Activated gamma-delta T cell treated with anti-CD3 and anti-CD28 coated beads, Interleukin-2, amount 50 U/mL, for 16 hours (primary cell): ENCODE results near the gene ART5.

ENCODE experiments used
- DNase-seq: peaks from one replicate; pipeline ENCODE4 v3.0.0-alpha.2; 2020; ENCODE audit warnings: low read depth

Gene ART5, protein sequence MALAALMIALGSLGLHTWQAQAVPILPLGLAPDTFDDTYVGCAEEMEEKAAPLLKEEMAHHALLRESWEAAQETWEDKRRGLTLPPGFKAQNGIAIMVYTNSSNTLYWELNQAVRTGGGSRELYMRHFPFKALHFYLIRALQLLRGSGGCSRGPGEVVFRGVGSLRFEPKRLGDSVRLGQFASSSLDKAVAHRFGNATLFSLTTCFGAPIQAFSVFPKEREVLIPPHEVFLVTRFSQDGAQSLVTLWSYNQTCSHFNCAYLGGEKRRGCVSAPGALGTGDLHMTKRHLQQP

DNA sequence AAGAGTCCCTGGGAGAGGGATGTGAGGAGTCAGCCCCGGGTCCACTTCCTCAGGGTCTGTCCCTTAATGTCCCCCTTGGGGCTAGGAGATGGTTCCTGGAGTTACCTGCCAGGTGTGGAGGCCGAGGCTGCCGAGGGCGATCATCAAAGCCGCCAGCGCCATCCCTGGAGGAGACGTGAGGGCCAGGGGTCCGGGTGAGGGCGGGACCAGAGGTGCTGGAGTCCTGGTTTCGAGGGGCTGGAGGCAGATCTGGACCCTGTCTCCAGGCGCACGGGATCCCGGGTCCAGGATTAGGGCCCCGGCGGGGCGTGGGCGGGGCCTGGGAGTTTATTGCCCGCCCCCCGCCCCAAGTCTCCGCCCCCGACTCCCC is at the start of gene ART5:
ART5 (minus strand) TSS at position 292 of the 370 bp plus-strand sequence; CDS start at position 162, 130 bp downstream.
- no peak for DNase-seq

DNA sequence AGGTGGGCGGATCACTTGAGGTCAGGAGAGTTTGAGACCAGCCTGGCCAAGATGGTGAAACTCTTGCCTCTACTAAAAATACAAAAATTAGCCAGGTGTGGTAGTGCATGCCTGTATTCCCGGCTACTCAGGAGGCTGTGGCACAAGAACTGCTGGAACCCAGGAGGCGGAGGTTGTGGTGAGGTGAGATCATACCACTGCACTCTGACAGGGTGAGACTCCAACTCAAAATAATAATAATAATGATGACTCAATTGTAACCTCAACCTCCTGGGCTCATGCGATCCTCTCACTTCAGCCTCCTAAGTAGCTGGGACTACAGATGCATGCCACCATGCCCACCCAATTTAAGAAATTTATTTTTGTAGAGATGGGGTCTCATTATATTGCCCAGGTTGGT is 45.0 kb upstream of the ART5 start:
- DNase-seq, result no peak

DNA sequence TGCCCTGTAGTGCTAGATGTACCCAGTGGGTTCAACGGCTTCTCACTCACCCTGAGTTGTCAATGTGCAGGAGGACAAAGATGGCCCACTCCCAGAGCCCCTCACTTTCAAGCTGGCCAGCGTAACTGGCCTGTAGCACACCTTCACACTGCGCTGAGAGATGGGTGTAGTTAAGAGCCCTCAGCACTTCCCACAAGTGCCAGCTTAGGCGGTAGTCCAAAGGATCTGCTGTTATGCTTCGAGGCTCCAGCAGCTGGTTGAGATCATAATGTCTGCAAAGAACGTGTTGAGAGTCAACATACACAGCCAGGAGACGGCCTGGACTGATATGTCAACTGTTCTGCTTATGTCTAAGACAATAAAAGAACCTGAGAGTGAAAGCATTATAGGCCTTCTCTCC is 44.1 kb upstream of the ART5 start:
- no peak for DNase-seq

DNA sequence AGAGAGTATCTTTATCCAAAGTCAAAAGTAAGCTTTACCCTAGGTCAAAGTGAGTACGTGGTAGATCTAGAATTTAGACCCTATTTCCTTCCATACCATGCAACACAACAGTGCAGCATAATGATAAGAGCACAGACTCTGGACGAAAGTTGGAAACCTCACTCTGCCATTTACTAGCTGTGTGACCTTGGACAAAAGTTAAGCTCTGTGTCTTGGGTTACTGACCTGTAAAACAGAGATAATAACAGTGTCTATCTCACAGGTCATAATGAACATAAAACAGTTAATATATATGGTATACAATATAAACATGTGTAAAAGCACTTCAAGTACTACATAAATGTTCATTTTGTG is 43.0 kb upstream of the ART5 start:
- no peak for DNase-seq

DNA sequence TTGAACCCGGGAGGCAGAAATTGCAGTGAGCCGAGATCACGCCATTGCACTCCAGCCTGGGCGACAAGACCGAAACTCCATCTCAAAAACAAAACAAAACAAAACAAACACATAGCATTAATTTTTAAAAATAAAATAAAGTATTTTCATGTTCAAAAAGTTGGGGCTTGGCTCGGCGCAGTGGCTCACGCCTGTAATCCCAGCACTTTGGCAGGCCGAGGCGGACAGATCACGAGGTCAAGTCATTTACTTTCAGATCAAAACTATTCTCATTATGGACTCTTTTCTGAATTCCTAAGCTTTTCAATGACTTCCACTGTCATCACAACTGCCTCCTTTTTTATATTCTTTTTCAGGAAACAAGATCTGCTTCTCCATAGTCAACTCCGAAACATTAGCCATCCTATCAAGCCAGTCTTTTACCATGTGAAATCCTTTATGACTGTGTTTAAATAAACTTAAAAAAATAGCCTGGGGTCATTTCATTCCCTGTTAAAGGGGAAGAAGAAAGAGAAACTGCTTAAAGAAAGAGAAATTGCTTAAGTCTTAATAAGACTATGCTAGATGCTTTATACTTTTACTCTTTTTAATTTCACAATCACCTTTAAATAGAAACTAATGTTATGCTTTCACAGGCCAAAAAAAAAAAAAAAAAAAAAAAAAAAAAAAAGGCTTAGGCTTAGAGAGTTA is 42.5 kb upstream of the ART5 start:
- DNase-seq, result no peak

DNA sequence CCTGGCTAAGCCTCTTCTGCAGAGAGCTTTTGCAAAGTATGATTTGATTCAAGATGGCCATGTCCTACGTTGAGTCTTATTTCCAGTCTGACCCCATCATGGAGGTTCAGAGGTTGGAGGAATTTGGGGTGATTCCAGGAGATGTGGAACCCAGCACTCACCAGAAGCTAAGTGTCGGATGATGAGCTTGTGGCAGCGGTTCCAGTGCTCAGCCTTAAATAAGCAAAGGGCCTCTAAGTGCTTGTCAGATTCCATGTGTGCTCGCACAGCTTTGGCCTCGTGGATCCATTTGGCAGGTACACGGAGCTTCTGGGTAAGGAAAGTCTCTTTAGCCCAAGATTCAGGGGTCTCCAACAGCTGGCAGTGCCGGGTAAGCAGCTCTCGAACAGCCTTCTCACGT is 41.2 kb upstream of the ART5 start:
- DNase-seq, result no peak

DNA sequence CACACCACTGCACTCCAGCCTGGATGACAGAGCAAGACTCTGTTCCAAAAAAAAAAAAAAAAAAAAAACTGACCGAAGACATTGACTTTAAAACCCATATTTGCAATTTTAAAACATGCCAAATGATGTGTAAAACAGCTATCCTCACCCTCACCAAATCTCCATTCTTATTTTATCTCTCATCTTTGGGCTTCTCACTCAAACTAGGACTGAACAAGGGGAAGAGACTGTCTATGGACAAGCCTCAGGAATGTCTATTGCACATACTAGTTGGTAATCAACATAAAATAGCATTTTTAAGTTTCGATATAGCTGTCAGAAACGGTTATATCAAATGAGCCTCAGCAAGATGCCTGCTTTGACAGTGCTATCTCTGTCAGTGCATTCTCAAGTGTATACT is 37.3 kb upstream of the ART5 start:
- DNase-seq, result no peak

DNA sequence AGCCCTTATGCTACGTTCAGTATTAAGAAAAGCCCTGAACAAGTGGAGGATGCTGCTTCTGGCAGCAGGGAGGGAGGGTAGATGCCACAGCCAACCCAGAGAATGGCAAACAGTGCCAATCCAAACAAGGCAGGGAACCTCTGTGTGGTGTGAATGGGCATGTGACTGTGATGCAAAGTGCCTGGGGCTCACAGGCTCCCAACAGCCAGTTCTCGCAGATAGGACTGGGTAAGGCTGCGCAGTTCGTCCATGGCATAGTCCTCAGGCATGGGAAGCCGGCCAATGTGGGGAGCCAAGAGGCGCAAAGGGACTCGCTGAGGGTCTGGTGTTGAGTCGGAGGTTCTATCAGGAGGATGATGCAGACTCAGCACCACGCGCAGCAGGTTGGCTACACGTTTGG is 34.2 kb upstream of the ART5 start:
- no peak for DNase-seq

DNA sequence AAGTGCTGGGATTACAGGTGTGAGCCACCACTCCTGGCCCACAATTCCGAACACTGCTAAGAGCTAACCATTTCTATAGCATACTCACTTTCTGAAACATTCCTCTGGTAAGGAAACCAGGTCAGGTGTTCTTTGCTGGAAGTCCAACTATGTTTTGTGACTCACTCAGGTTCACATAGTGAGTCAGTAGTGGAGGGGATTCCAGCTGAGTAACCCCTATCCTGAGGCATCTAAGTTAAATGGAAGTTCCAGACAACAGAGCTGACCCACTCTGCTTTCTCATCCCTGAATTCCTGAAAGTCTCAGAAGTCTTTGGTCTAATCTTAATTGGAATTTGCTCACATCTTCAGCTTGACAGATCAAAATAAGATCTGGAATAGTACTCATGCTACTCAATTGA is 32.4 kb upstream of the ART5 start:
- DNase-seq, result no peak

DNA sequence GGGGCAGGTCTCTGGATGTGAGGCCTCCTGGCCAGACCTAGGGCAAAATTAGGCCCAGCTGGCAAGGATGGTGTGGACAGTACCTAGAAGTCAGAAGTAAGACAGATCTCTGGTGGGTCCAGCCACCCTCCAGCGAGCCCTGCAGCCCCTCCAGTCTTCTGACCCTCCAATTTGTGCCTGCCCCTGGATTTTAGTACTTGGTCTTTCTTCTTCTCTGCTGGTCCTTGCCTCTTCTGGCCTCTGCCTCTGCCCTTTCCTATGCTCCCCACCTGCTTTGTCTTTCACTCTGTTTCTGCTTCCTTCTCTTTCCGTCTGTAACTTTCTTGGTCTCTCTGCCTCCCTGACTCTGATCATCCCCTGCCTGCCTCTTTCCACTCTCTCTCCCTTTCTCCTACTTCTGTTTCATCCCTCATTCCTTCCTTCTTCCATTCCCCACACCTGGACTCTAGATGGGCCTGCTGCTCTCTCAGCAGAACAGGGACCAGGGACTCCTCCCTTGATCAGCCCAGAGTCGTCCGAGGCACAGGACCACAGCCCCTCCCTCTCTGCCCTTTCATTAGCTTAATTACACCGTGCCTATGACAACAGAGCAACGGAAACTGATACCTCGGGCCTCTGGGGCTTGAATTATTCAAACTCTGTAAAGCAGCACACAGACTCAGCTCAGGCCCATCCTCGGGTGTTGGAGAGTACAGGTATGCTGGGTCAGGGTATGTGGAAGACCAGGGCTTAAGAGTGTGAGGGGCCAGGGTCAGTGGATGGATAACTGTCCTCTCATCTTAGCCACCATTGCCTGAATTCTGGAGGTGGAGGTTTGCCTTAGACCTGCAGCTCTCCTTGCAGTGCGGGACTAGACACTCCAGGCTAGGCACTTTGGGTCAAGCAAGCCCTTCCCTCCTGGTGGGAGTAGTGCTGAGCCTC is 29.8 kb upstream of the ART5 start, which contains the start of gene CHRNA10:
CHRNA10 (minus strand) TSS at position 51 of the 921 bp plus-strand sequence. CDS start 72 bp downstream, outside the sequence.
- no peak for DNase-seq

DNA sequence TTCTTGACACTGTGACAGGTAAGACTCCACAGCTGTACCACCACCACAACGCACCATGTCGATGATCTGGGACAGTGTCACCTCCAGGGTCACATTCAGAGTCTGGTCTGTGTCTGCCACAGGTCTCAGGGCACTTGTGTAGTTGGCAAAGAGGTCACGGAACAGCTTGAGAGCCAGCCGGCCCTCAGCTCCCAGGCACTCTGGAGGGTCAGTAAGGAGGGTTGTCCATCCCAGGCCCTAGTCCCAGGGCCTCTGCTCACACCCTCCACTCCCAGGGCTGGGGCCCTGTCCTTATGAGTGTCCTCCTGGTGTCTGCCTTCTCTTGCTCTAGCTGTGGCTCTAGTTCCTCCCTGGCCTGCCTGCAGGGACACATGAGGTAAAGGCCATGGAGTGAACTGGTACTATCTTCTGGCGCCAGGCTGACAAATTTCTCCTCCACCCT is 28.0 kb upstream of the ART5 start:
- no peak for DNase-seq

DNA sequence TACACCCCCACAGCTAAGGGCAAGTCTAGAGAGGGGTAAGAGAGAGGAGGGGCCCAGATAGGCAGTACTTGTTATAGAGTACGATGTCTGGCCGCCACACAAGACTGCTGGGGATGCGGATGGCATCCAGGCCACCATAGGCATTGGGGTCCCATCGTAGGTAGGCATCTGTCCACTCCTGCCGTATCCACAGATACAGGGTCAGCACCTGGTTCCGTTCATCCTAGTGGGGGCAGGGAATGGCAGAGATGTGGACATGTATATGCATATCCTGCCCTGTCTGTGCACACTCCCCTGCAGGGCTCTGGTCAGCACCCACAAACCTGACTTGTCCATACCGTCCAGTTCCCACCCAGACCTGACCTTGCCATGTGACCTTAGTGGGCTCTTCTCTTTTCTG is 27.3 kb upstream of the ART5 start:
- no peak for DNase-seq

DNA sequence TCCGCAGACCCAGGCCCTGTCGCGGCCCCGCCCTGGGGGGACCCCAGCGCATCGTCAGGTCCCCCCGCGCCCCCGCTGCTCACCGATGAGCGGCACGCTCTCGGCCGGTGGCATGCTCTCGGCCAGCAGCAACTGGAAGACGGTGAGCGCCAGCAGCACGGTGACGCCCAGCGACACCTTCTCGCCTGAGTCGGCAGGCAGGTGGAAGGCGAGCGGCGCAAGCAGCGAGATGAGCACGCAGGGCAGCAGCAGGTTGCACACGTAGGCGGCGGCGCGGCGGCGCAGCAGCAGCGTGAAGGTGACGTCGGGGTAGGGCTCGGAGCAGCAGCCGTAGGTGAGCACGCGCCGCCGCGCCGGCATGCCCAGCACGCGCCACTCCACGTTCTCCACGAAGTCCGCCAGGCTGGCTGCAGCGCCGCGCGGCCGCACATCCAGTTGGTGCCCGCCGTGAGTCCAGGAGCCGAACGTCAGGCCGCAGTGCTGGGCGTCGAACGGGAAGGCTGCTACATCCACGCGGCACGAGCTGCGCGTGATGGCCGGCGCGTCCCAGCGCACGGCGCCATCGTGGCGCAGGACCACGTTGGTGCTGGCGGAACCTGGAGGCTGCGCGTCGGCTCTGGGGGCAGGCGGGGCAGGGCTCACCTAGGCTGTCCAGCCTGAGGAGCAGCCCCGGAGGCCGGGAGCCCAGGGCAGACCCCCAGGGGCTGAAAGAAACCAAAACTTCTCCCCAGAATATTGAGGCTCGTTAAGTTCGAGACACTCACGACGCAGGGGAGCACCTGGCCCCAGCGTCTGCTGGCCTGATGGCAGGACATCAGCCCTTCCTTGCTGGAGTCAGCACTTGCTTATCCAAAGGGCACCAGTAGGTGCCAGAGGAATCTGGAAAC is 25.6 kb upstream of the ART5 start:
- DNase-seq, result no peak

DNA sequence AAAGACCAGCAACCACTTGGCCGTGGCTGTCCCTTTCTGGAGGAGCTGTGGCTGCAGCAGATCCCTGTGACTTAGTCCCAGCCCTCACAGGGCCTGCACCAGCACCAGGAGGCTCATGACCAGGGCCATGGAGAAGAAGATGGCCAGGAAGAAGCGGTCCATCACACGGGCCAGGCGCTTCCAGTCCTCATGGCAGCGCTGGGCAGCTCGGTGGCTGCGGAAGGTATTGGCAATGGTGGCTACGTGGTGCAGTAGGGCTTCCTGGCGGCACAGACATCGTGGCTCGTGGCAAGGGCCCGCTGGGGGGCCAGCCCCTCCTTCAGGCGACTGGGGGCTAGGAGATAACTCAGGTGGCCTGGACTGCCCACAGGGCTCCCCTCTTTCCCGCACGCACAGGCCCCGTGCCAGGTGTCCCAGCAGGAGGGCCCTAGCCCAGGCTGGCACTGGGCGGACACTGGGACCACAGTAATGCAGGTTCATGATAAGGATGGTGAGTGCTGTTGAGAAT is 24.3 kb upstream of the ART5 start:
- DNase-seq, result no peak

DNA sequence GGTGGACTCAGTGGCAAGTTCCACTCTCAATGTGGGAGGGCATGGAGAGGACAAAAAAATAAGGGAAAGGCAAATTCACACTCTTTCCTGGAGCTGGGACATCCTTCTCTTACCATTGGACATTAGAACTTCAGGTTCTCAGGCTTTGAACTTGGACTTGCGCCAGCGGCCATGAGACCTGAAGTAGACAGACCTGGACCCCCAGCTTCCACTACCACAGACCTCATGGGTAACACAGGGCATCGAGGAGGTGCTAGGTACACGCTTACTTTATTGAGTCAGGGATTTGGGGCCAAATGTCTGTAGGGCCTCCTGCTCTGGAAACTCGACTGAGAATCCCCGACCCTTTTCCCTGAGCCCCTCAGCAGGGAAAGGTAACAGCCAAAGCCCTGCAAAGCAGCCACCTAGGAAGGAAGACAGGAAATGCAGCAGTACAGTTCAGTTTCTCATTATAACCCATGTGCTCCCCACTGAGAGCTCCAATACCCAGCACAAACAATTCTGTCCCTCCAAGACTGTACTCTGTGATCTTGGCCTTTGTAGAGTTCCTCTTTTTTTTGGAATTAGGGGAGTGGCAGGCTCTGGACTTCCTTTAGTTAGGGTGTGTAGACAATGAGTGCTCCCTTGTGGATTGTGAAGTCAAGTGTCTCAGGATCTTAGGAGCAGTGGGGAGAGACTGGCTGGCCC is 23.7 kb upstream of the ART5 start:
- DNase-seq, result no peak

DNA sequence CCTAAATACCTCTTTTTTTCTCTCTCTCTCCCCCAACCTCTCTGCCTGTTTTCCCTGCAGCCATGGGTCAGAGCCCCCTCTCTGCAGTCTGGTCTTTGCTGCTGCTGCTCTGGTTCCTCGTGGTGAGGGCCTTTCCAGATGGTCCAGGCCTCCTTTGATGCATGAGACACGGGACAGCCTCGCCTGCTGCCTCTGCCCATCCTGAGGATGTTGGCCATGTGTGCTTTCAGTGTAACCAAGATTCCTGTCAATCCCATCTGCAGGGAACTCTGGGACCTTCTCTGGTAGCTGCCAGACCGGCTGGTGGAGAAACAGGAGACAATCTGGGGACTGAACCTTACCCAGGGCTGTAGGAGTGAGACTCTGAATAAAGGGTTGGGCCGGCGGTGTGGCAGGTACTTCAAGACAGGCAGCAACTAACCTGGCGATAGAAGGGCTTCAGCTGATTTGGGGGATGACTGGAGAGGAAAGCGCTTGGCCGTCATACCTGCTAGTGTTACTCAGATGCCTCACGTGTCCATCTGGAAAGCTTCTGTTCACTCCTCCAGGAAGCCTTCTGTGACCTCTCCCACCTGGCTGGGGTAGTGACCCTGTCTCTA is 22.3 kb upstream of the ART5 start:
- DNase-seq, result no peak

DNA sequence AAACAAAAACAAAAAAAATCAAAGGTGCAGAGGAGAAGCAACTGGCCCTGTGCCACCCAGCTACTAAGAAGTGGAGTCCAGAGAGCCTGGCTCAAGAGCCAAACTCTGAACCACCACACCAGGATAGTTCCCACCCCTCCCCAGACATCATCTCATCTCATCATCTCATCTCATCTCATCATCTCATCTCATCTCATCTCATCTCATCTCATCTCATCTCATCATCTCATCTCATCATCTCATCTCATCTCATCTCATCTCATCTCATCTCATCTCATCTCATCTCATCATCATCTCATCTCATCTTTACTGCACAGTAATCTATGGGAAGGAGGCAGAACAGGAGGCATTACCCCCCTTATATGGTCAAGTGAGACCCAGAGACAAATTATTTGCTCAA is 21.1 kb upstream of the ART5 start:
- DNase-seq, result no peak

DNA sequence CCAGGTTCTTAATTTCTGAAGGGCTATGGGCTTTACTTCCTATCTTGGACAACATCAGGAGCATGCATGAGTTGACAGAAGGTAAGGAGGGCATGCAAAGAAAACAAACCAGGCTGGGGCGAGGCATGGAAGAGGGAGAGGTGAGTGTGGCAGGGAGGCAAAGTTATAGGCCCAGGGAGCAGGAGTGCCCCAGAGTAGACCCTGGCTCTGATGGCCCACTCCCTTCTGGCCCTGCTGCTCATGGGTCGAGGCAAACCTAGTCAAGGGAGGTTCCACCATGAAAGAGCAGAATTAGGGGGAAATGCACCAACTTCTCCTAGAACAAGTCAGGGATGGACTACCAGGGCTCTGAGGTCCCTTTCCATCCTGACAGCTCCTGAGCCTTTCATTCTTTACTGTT is 19.2 kb upstream of the ART5 start:
- DNase-seq, result no peak

DNA sequence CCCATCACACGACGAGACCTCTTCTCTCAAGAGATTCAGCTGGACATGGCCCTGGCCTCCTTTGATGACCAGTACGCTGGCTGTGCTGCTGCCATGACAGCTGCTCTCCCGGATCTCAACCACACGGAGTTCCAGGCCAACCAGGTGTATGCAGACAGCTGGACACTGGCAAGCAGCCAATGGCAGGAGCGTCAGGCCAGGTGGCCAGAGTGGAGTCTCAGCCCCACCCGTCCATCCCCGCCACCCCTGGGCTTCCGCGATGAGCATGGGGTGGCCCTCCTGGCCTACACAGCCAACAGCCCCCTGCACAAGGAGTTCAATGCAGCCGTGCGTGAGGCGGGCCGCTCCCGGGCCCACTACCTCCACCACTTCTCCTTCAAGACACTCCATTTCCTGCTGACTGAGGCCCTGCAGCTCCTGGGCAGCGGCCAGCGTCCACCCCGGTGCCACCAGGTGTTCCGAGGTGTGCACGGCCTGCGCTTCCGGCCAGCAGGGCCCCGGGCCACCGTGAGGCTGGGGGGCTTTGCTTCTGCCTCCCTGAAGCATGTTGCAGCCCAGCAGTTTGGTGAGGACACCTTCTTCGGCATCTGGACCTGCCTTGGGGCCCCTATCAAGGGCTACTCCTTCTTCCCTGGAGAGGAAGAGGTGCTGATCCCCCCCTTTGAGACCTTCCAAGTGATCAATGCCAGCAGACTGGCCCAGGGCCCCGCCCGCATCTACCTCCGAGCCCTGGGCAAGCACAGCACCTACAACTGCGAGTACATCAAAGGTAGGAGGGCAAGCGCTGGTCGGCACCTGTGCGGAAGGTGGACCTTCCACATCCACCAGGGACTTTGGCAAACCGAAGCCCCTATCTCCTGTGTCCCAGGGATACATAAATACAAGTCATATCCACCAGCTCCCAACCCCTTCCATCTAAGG is 18.1 kb upstream of the ART5 start:
- no peak for DNase-seq
